K562 (cell line): ENCODE data around the gene ABCF3. TPM values are rescaled to one million over a fixed set of nuclear protein-coding genes. Genes with fewer than 3 reads are reported as not detected.

ENCODE experiments used
- BHLHE40 ChIP-seq: IDR thresholded peaks from 2 replicates; pipeline ENCODE4 v1.6.1; 2011; ENCODE audit warnings: low read length, improper control_type of control experiment
- CHD4 ChIP-seq: fragments of 200-600 bp; sonication (generic); IDR thresholded peaks from 3 replicates; pipeline ENCODE4 v1.6.1; 2012; ENCODE audit warnings: low read depth, mild to moderate bottlenecking, mixed read lengths, low read length, inconsistent platforms; ENCODE audit not compliant: insufficient read depth, insufficient replicate concordance, poor library complexity, severe bottlenecking
- CREB3L1 ChIP-seq: fragments of 450-650 bp; IDR thresholded peaks from 2 replicates; pipeline ENCODE4 v1.6.1; 2014; ENCODE audit warnings: low read depth, mild to moderate bottlenecking, moderate library complexity, borderline replicate concordance
- CXXC5 ChIP-seq: fragments of 250-450 bp; sonication (Bioruptor Pico); IDR thresholded peaks from 2 replicates; pipeline ENCODE4 v1.8.0; 2022; ENCODE audit warnings: inconsistent platforms, mild to moderate bottlenecking, moderate library complexity
- DDX20 ChIP-seq: fragments of 450-650 bp; IDR thresholded peaks from 2 replicates; pipeline ENCODE4 v1.6.1; 2016; ENCODE audit warnings: missing genetic modification characterization, low read depth, mild to moderate bottlenecking, missing compliant biosample characterization, moderate library complexity
- ESRRA ChIP-seq: fragments of 450-650 bp; IDR thresholded peaks from 2 replicates; pipeline ENCODE4 v1.6.1; 2014; ENCODE audit warnings: low read depth, mild to moderate bottlenecking, moderate library complexity, borderline replicate concordance
- ETV5 ChIP-seq: sonication (generic); formaldehyde crosslinking; IDR thresholded peaks from 2 replicates; pipeline ENCODE4 v1.4.0; 2020; ENCODE audit warnings: low read depth, mild to moderate bottlenecking, missing genetic modification reagents
- EZH2 ChIP-seq: IDR thresholded peaks from 2 replicates; pipeline ENCODE4 v1.6.1; 2012; ENCODE audit warnings: low read depth, mild to moderate bottlenecking, inconsistent platforms, low read length, borderline replicate concordance
- GTF2A2 ChIP-seq: IDR thresholded peaks from 2 replicates; pipeline ENCODE4 v1.6.1; 2016; ENCODE audit warnings: mild to moderate bottlenecking, missing genetic modification characterization, missing compliant biosample characterization
- ILK ChIP-seq: fragments of 450-650 bp; IDR thresholded peaks from 2 replicates; pipeline ENCODE4 v1.6.1; 2016; ENCODE audit warnings: missing genetic modification characterization, low read depth, mild to moderate bottlenecking, missing compliant biosample characterization, moderate library complexity, borderline replicate concordance
- KDM1A ChIP-seq, 2 experiments: fragments of 450-650 bp; IDR thresholded peaks; 2 replicates each; pipeline ENCODE4 v1.6.1; 2016; ENCODE audit warnings: mild to moderate bottlenecking in 2 of 2
- MAFK ChIP-seq: IDR thresholded peaks from 2 replicates; pipeline ENCODE4 v1.6.1; 2011; ENCODE audit warnings: low read length, improper control_type of control experiment
- MTA1 ChIP-seq: fragments of 450-650 bp; IDR thresholded peaks from 2 replicates; pipeline ENCODE4 v1.6.1; 2017; ENCODE audit warnings: borderline replicate concordance
- NR2C1 ChIP-seq, 2 experiments: fragments of 450-650 bp; IDR thresholded peaks; 2 replicates each; pipeline ENCODE4 v1.6.1; 2017; ENCODE audit warnings: mild to moderate bottlenecking in 2 of 2, antibody characterized with exemption in 1 of 2, inconsistent platforms in 1 of 2, missing compliant biosample characterization in 1 of 2, missing genetic modification characterization in 1 of 2
- NR4A1 ChIP-seq, 2 experiments: fragments of 250-450 bp in 1 of 2; fragments of 450-650 bp in 1 of 2; sonication (Bioruptor Pico) in 1 of 2; IDR thresholded peaks; 2 replicates each; pipeline versions ENCODE4 v1.4.0 to v1.6.1; 2016 to 2020; ENCODE audit warnings: mild to moderate bottlenecking in 2 of 2, missing compliant biosample characterization in 1 of 2, missing genetic modification characterization in 1 of 2, moderate library complexity in 1 of 2
- SMAD4 ChIP-seq: fragments of 250-450 bp; sonication (Bioruptor Pico); conservative IDR thresholded peaks from 2 replicates; pipeline ENCODE4 v1.8.0; 2021; ENCODE audit warnings: inconsistent platforms, mild to moderate bottlenecking, moderate library complexity
- SP1 ChIP-seq: sonication (generic); formaldehyde crosslinking; IDR thresholded peaks from 2 replicates; pipeline ENCODE4 v1.8.1; 2022; ENCODE audit warnings: mild to moderate bottlenecking, missing genetic modification reagents
- SUPT5H ChIP-seq: fragments of 450-650 bp; IDR thresholded peaks from 2 replicates; pipeline ENCODE4 v1.6.1; 2016
- ZFX ChIP-seq: sonication (generic); formaldehyde crosslinking; IDR thresholded peaks from 2 replicates; pipeline ENCODE4 v1.8.0; 2022; ENCODE audit warnings: mild to moderate bottlenecking, missing genetic modification reagents, moderate library complexity
- ZNF274 ChIP-seq: IDR thresholded peaks from 2 replicates; pipeline ENCODE4 v1.6.1; 2011; ENCODE audit warnings: low read depth, mild to moderate bottlenecking, low read length, moderate library complexity, borderline replicate concordance
- ZNF639 ChIP-seq, 2 experiments: fragments of 200-800 bp in 1 of 2; sonication (Bioruptor generic) in 1 of 2; sonication (generic) in 1 of 2; formaldehyde crosslinking in 1 of 2; IDR thresholded peaks in 1 of 2; conservative IDR thresholded peaks in 1 of 2; 2 replicates each; pipeline versions ENCODE4 v1.5.0 to v1.6.1; 2016 to 2020; ENCODE audit warnings: missing compliant biosample characterization in 1 of 2, missing genetic modification characterization in 1 of 2, missing genetic modification reagents in 1 of 2
- polyA plus RNA-seq, 8 experiments: library from polyadenylated mRNA; depleted of rRNA in 4 of 8; stranded (reverse) in 5 of 8; unstranded in 3 of 8; fragments of >200 nt; fragmentation: Nextera tagmentation in 2 of 8; fragmentation: Illumina TruSeq in 1 of 8; extraction: Ambion mirVana in 2 of 8; extraction: Trizol in 1 of 8; gene quantifications; 2 replicates each; pipeline versions ENCODE4 v1.2.1 to v1.2.3, GENCODE V29; 2011 to 2014; ENCODE audit warnings: inconsistent platforms in 1 of 8, missing spikeins in 1 of 8
- total RNA-seq, 7 experiments: library from RNA; depleted of rRNA in 6 of 7; stranded (reverse); fragments of >200 nt in 6 of 7; fragmentation: Illumina TruSeq in 2 of 7; extraction: Trizol in 2 of 7; gene quantifications; 2 replicates each; pipeline versions ENCODE4 v1.2.1 to v1.2.3, GENCODE V29; 2011 to 2021; ENCODE audit warnings: low replicate concordance in 1 of 7
- TF ChIP-seq, protein P1 (sequence below): fragments of 200-800 bp; sonication (Bioruptor generic); IDR thresholded peaks from 2 replicates; pipeline ENCODE4 v1.6.1; 2017; ENCODE audit warnings: missing genetic modification characterization, missing compliant biosample characterization

The ABCF3 gene
- total and polyA plus RNA-seq, 9 of the 15 experiments (the other 6 are each of a cell fraction or from before 2014, with no cell fraction given): 6.7 to 77.9 (median 45.1) TPM

GRCh38 chr3:184154885-184155643 lies 30.9 kb upstream of the ABCF3 start, which contains the start of gene DVL3 (continued):
- TF ChIP-seq NR2C1 (IDR thresholded peaks at IDR 0.05): 0 out of 2 replicates have a peak, but pooled peaks have one; percentile 15
- TF ChIP-seq NR2C1 (tag; IDR thresholded peaks at IDR 0.05): no peak
- no peak; the same call in 1 of the 2 replicates for TF ChIP-seq SP1 (CRISPR knock-in tag)
- no peak for TF ChIP-seq DDX20 (tag)
- TF ChIP-seq MTA1: no peak
- no peak for TF ChIP-seq EZH2
- TF ChIP-seq MAFK: no peak
- TF ChIP-seq CHD4: peak; percentile 62
- TF ChIP-seq, protein P1, sequence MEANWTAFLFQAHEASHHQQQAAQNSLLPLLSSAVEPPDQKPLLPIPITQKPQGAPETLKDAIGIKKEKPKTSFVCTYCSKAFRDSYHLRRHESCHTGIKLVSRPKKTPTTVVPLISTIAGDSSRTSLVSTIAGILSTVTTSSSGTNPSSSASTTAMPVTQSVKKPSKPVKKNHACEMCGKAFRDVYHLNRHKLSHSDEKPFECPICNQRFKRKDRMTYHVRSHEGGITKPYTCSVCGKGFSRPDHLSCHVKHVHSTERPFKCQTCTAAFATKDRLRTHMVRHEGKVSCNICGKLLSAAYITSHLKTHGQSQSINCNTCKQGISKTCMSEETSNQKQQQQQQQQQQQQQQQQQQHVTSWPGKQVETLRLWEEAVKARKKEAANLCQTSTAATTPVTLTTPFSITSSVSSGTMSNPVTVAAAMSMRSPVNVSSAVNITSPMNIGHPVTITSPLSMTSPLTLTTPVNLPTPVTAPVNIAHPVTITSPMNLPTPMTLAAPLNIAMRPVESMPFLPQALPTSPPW (CRISPR knock-in tag): peak; percentile 88
- peak; percentile 27 to 35; a peak in 1 of 4 replicates for TF ChIP-seq KDM1A (IDR thresholded peaks at IDR 0.05)
- TF ChIP-seq SUPT5H: 0 out of 2 replicates have a peak, but pooled peaks have one; percentile 22
- no peak for TF ChIP-seq ETV5 (CRISPR knock-in tag)
- TF ChIP-seq SMAD4: peak; percentile 96
- peak; percentile 78 for TF ChIP-seq ZFX
- TF ChIP-seq GTF2A2: no peak
- TF ChIP-seq CREB3L1: no peak
- peak; percentile 36; the same call in 1 of the 2 replicates for TF ChIP-seq ESRRA
- peak in 1 of 2 experiments; percentile 99; a peak in 2 of 4 replicates for TF ChIP-seq ZNF639 (CRISPR knock-in tag; conservative IDR thresholded peaks at IDR 0.05 in 1 of 2, IDR thresholded peaks at IDR 0.05 in 1 of 2)
- TF ChIP-seq NR4A1 (CRISPR knock-in tag; IDR thresholded peaks at IDR 0.05): no peak
- TF ChIP-seq NR4A1 (tag; IDR thresholded peaks at IDR 0.05): no peak
- peak; percentile 82 for TF ChIP-seq CXXC5 (CRISPR knock-in tag)
- no peak for TF ChIP-seq ZNF274
- TF ChIP-seq ILK (tag): no peak
- TF ChIP-seq BHLHE40: no peak
- TF ChIP-seq, all 486 proteins: peak for 70
